PC-3 (cell line): ENCODE data around the gene TSBP1. TPM values are rescaled to one million over a fixed set of nuclear protein-coding genes. Genes with fewer than 3 reads are reported as not detected.

Experiments used
- ATAC-seq: fragments of 200-7000 bp; cut with Tn5 transposase; 2 replicates; pipeline ENCODE4 v1.9.1; 2020; ENCODE audit warnings: mild to moderate bottlenecking, moderate library complexity
- BruUV-seq: library from RNA; stranded (reverse); fragments of 400-500 nt; replicated peaks from 2 replicates; lab custom pipeline; 2021; lab: Mats Ljungman, UMichigan
- CTCF ChIA-PET: fragments of 300-600 bp; sonication (Branson Sonifier 250); formaldehyde crosslinking; loops from one replicate; lab custom pipeline; 2022; ENCODE audit warnings: antibody characterized with exemption; lab: Charles Lee
- POLR2A ChIA-PET: fragments of 300-600 bp; sonication (Branson Sonifier 250); formaldehyde crosslinking; loops from one replicate; lab custom pipeline; 2022; ENCODE audit warnings: antibody characterized with exemption; ENCODE audit not compliant: unreplicated experiment; lab: Charles Lee
- DNase-seq: peaks from one replicate; pipeline ENCODE4 v3.0.0-alpha.2; 2015
- H2AFZ ChIP-seq: fragments of 300-600 bp; sonication (generic); 2 replicates; pipeline ENCODE4 v1.6.0; 2016; ENCODE audit warnings: antibody characterized with exemption, low read length
- H3F3A ChIP-seq: fragments of 300-600 bp; sonication (generic); one replicate; pipeline ENCODE4 v1.6.0; 2017; ENCODE audit warnings: antibody characterized with exemption, low read length, control low read depth, mild to moderate bottlenecking; ENCODE audit not compliant: unreplicated experiment
- H3K27ac ChIP-seq: fragments of 300-600 bp; sonication (generic); 2 replicates; pipeline ENCODE4 v1.5.1; 2016; ENCODE audit warnings: mild to moderate bottlenecking, low read length
- H3K27me3 ChIP-seq: fragments of 300-600 bp; sonication (generic); 2 replicates; pipeline ENCODE4 v1.6.1; 2016; ENCODE audit warnings: low read length, mixed read lengths
- H3K36me3 ChIP-seq: fragments of 300-600 bp; sonication (generic); 2 replicates; pipeline ENCODE4 v1.6.1; 2016; ENCODE audit warnings: low read depth, mixed run types, low read length, mixed read lengths
- H3K4me1 ChIP-seq: fragments of 300-600 bp; sonication (generic); 2 replicates; pipeline ENCODE4 v1.5.1; 2016; ENCODE audit warnings: low read length; ENCODE audit not compliant: insufficient read depth
- H3K4me2 ChIP-seq: fragments of 300-600 bp; sonication (generic); 2 replicates; pipeline ENCODE4 v1.6.0; 2016; ENCODE audit warnings: low read length
- H3K4me3 ChIP-seq: fragments of 300-600 bp; sonication (generic); 2 replicates; pipeline ENCODE4 v1.5.1; 2016; ENCODE audit warnings: mild to moderate bottlenecking, low read length, mixed read lengths
- H3K79me2 ChIP-seq: fragments of 300-600 bp; sonication (generic); 2 replicates; pipeline ENCODE4 v1.6.1; 2017; ENCODE audit warnings: low read length, mixed read lengths
- H3K9ac ChIP-seq: fragments of 300-600 bp; sonication (generic); 2 replicates; pipeline ENCODE4 v1.6.0; 2016; ENCODE audit warnings: mild to moderate bottlenecking, low read length
- H3K9me2 ChIP-seq: fragments of 300-600 bp; sonication (generic); replicated peaks from 2 replicates; pipeline ENCODE4 v1.6.1; 2016; ENCODE audit warnings: mixed run types, low read length, mixed read lengths
- H3K9me3 ChIP-seq: fragments of 300-600 bp; sonication (generic); 2 replicates; pipeline ENCODE4 v1.6.1; 2016; ENCODE audit warnings: low read length, mixed read lengths
- H4K20me1 ChIP-seq: fragments of 300-600 bp; sonication (generic); 2 replicates; pipeline ENCODE4 v1.6.1; 2016; ENCODE audit warnings: low read length, mixed read lengths
- CTCF ChIP-seq: fragments of 300-600 bp; sonication (generic); conservative IDR thresholded peaks from 2 replicates; pipeline ENCODE4 v1.5.1; 2017; ENCODE audit warnings: antibody characterized with exemption, low read depth, mild to moderate bottlenecking, low read length
- EZH2 ChIP-seq: fragments of 300-600 bp; sonication (generic); IDR thresholded peaks from one replicate; pipeline ENCODE4 v1.6.1; 2017; ENCODE audit warnings: antibody characterized with exemption, mild to moderate bottlenecking, low read length; ENCODE audit not compliant: unreplicated experiment
- EZH2phosphoT487 ChIP-seq: fragments of 300-600 bp; sonication (generic); IDR thresholded peaks from 2 replicates; pipeline ENCODE4 v1.6.1; 2018; ENCODE audit warnings: mild to moderate bottlenecking, antibody characterized with exemption, low read length, borderline replicate concordance
- intact Hi-C: fragments of 100-400 bp; cut with micrococcal nuclease; formaldehyde crosslinking; loops from 2 replicates; pipeline ENCODE4 v1.9.0; 2023
- total RNA-seq: library from RNA; depleted of rRNA; stranded (reverse); fragments of >200 nt; gene quantifications from 2 replicates; pipeline ENCODE4 v1.2.3, GENCODE V29; 2014

The TSBP1 gene
- total RNA-seq, 1 experiment from 2014 or later: not detected

- Histone ChIP-seq H3K9ac (no peak overlapping the region), H3K27me3 (no peaks in the 10 kb centered on the region), H3K4me1 (0 out of 2 replicates have a peak, but pooled peaks cover 5% of the 10 kb centered on the region), H3K27ac (no peak overlapping the region), H3K36me3 (no peaks in the 10 kb centered on the region; the same call in 1 of the 2 replicates), H2AFZ (no peak overlapping the region), H3K79me2 (no peaks in the 10 kb centered on the region), H3K4me2 (no peak overlapping the region), H3K4me3 (no peak overlapping the region), H3K9me2 (no peaks in the 10 kb centered on the region), H4K20me1 (no peaks in the 10 kb centered on the region), H3K9me3 (peaks cover 8% of the 10 kb centered on the region; the same call in 1 of the 2 replicates), H3F3A (no peaks in the 10 kb centered on the region)
- CTCF ChIA-PET: no interaction called here
- no peak for ATAC-seq
- POLR2A ChIA-PET: no interaction called here
- TF ChIP-seq EZH2phosphoT487: no peak
- no peak for TF ChIP-seq EZH2
- no peak for TF ChIP-seq CTCF
- DNase-seq: no peak
- no TSS peak for BruUV-seq
- intact Hi-C loops: loop anchor here (10.0 kb wide), 1 partner anchor 537 kb away; no protein-coding TSS in a partner anchor
These were observed 124.3 kb downstream of the TSBP1 start for GRCh38 chr6:32247401-32247800.

GRCh38 chr6:32244946-32245398 is 126.7 kb downstream of the TSBP1 start:
- Histone ChIP-seq H3K79me2 (no peaks in the 10 kb centered on the region), H3K9me3 (peaks cover 8% of the 10 kb centered on the region; the same call in 1 of the 2 replicates), H3K36me3 (no peaks in the 10 kb centered on the region; the same call in 1 of the 2 replicates), H3K4me1 (0 out of 2 replicates have a peak, but pooled peaks cover 5% of the 10 kb centered on the region), H2AFZ (peak overlapping the region; percentile 67), H3F3A (no peaks in the 10 kb centered on the region), H3K27ac (no peak overlapping the region), H3K9me2 (no peaks in the 10 kb centered on the region), H4K20me1 (no peaks in the 10 kb centered on the region), H3K27me3 (no peaks in the 10 kb centered on the region), H3K9ac (peak overlapping the region; percentile 33), H3K4me3 (peak overlapping the region; percentile 17; the same call in 1 of the 2 replicates), H3K4me2 (peak overlapping the region; percentile 67)
- CTCF ChIA-PET: interaction anchor here (0.6 to 1.3 kb wide), 4 partner anchors 52 to 541 kb away, joined by 3 to 11 read pairs (median 4); partner anchors contain the start of gene PBX2
- ATAC-seq (peak; percentile 92), DNase-seq (peak; percentile 83)
- TF ChIP-seq EZH2 (no peak), EZH2phosphoT487 (no peak), CTCF (peak; percentile 94)
- POLR2A ChIA-PET: no interaction called here
- no TSS peak for BruUV-seq
- intact Hi-C loops: loop anchor here (1.0 to 10.0 kb wide), 4 partner anchors 51 to 540 kb away; no protein-coding TSS in a partner anchor

GRCh38 chr6:32244270-32244669 is 127.4 kb downstream of the TSBP1 start:
- no peaks in the 10 kb centered on the region for H4K20me1 ChIP-seq
- no peak for ATAC-seq
- H3K9me3 ChIP-seq: peaks cover 8% of the 10 kb centered on the region; the same call in 1 of the 2 replicates
- no peaks in the 10 kb centered on the region for H3K27me3 ChIP-seq
- DNase-seq: no peak
- H3K36me3 ChIP-seq: no peaks in the 10 kb centered on the region; the same call in 1 of the 2 replicates
- POLR2A ChIA-PET: no interaction called here
- no peaks in the 10 kb centered on the region for H3F3A ChIP-seq
- H2AFZ ChIP-seq: peak overlapping the region; percentile 67; the same call in 1 of the 2 replicates
- no peak overlapping the region for H3K4me2 ChIP-seq
- intact Hi-C loops: loop anchor here (5.0 to 10.0 kb wide), 2 partner anchors 458 to 541 kb away; no protein-coding TSS in a partner anchor
- no peak for TF ChIP-seq CTCF
- no peak overlapping the region for H3K4me3 ChIP-seq
- no peaks in the 10 kb centered on the region for H3K79me2 ChIP-seq
- H3K27ac ChIP-seq: no peak overlapping the region
- 0 out of 2 replicates have a peak, but pooled peaks cover 5% of the 10 kb centered on the region for H3K4me1 ChIP-seq
- BruUV-seq: no TSS peak
- CTCF ChIA-PET: interaction anchor here (0.6 kb wide), 1 partner anchor 54 kb away, joined by 4 read pairs; the partner anchor contains the start of gene PBX2
- H3K9ac ChIP-seq: no peak overlapping the region
- H3K9me2 ChIP-seq: no peaks in the 10 kb centered on the region
